Ramos (cell line): ENCODE results near the gene SPDYE3.
"Not testable (repeated sequence)": the region's sequence is repeated elsewhere in the genome, so short reads cannot be mapped to it uniquely, and the experiment has no call there.

ENCODE experiments used
- in situ Hi-C: fragments of 300-500 bp; cut with MboI; formaldehyde crosslinking; loops from one replicate; pipeline ENCODE4 v1.14.3; 2022; ENCODE audit warnings: low sequenced_read_pairs; ENCODE audit not compliant: unreplicated experiment

The SPDYE3 gene

DNA sequence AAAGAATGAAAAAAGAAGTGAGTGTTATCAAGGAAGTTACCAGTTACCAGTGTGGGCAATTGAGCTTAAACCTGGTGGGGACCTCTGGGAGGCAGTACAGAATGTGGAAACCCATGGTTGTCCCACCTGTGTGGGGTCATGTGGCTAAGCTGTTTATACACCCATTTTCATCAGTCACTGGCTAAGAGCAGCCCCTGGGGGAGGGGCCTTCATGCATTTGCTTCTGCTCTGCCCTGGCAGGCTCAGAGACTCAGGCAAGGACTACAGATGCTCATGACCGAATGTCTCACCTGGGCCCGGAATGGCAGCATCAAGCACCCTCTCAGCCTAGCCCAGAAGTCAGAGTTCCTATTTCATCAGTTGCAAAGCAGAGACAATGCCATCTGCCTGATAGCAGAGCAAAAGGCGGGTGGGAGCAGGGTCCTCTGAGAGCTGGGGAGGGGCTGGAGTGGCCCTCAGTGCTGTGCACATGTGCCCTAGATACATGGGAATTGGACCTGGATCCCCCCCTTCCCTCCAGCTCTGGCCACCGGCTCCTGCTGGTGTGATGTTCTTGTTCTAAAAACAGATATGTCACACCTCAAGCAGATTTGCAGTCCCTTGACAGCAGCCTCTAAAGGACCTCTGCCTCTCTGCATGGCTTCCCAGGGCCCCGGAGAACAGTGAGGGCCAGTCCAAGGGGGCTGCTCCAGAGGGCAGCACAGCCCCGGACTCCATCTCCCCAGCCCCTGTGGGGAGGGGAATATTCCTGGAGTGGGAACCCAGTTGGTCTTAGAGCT is 20.1 kb upstream of the SPDYE3 start:
- in situ Hi-C loops = not testable (repeated sequence)

DNA sequence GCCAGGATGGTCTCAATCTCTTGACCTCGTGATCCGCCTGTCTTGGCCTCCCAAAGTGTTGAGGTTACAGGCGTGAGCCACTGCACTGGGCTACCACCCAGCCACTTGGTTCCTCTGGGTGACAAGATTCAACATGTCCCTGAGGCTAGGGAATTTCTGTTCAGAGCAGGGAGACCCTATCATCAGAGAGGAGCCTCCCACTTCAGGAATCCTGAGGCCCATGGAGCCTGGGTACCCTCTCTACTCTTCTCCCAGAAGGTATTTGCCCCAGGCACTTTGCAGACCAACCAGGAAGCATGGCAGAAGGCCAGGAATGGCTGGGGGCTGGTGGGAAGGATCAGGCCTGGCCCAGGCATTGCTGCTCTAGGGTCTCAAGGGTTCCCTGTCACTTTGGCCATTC is 19.2 kb upstream of the SPDYE3 start:
- in situ Hi-C loops = not testable (repeated sequence)

DNA sequence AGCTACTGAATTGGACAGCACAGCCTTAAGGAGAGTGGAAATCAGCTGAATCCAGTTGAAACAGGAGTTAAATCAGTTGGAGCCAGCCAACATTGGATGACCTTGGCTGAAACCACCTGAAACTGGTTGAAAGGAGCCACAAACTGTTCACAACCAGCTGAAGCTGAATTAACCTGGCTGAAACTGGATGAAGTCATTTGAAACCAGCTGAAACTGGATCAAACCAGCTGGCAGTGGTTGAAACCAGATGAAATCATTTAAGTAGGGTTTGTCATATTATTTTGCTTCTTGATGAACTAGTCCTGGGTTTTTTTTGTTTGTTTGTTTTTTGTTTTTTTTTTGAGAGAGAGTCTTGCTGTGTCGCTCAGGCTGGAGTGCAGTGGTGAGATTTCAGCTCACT is 15.3 kb upstream of the SPDYE3 start:
- in situ Hi-C loops = not testable (repeated sequence)

- in situ Hi-C loops = not testable (repeated sequence)
These were observed 12.2 kb upstream of the SPDYE3 start for GRCh38 chr7:100295269-100295668.

DNA sequence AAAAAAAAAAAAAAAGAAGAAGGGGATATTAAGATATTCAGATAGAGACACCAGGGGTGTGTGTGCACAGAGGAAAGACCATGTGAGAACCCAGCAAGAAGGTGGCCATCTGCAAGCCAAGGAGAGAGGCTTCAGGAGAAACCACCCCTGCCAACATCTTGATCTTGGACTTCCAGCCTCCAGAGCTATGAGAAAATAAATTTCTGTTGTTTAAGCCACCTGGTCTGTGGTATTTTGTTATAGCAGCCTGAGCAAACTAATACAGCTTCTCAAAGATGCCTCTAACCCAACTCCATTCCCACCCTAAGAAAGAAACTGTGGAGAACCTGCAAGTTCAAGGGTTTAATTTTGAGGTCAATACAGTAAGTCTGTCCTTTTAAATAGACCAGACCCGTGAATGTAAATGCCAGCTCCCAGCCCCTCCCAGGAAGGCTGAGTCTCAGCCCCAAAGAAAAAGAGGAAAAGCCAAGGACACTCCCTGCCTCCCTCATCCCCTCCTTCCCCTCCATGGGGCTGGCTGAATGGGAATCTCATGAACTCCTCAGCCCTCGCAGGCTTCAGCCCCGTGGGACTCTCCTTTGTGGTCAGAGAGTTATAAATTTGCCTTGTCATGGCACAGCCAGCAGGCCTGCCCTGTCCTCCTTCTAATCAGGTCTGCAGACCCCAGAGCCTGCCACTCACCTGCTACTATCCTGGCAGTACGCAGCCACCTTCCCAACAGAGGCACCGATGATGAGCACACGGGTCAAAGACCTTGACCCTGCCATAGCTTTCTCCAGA is 9.5 kb upstream of the SPDYE3 start:
- in situ Hi-C loops = not testable (repeated sequence)

DNA sequence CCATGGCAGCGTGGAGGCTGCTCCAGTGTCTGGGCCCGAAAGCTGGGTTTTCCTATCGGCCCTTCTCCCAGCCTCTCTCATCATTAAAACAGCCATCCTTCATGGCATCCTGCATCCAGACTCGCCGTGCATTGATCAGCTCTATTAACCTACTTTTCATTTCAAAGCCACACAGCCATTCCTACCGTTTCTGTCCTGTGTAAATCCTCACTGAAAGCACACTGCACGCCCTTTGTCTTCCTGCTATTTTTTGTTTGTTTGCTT is 8.9 kb upstream of the SPDYE3 start:
- in situ Hi-C loops = not testable (repeated sequence)

- in situ Hi-C loops = not testable (repeated sequence)
These were observed 3.0 kb upstream of the SPDYE3 start for GRCh38 chr7:100304526-100304925.

DNA sequence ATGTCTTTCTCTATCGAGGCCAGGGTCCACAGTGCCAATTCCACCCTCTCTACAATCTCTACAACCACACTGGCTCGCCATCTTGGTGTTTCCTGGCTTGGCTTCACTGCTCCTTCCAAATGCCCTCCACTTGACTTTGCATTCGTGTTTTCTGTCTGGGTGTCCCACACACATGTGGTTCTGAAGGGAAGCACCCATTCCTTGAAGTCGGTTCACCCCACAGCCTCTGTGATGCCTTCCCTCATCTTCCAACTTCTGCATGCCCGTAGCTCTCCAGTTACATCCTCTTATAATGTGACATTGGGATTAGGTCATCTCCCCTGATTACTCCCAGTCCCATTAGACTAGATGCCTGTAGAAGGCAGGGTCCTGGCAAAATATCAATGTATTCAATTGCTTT is 10.8 kb downstream of the SPDYE3 start:
- in situ Hi-C loops = not testable (repeated sequence)

- in situ Hi-C loops = not testable (repeated sequence)
These were observed 14.1 kb downstream of the SPDYE3 start for GRCh38 chr7:100321648-100322047.

- in situ Hi-C loops = not testable (repeated sequence)
These were observed 16.7 kb downstream of the SPDYE3 start for GRCh38 chr7:100324194-100324593.

DNA sequence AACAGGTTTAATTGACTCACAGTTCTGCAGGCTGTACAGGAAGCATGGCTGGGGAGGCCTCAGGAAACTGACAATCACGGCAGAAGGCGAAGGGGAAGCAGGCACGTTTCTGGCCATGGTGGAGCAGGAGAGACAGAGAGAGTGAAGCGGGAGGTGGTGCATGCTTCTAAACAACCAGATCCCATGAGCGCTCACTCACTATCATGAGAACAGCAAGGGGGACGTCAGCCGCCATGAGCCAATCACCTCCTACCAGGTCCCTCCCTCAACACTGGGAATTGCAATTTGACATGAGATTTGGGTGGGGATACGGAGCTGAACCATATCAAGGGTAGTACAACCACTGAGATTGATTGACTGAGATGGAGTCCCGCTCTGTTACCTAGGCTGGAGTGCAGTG is 18.2 kb downstream of the SPDYE3 start:
- in situ Hi-C loops = not testable (repeated sequence)

DNA sequence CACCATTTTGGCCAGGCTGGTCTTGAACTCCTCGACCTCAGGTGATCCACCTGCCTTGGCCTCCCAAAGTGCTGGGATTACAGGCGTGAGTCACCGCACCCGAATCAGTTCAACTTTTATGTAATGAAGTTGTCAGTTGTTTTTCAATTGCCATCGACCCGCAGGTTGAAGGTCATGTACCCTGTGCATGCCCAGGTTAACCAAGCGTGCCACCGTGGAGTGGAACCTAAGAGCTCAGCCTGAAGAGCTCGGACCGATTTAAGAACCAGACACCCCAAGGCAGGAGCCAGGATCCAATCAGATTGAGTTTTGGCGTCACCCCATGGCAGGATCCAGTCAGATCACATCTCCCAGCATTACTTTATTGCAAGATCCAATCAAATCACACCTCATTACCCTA is 19.4 kb downstream of the SPDYE3 start:
- in situ Hi-C loops = not testable (repeated sequence)

DNA sequence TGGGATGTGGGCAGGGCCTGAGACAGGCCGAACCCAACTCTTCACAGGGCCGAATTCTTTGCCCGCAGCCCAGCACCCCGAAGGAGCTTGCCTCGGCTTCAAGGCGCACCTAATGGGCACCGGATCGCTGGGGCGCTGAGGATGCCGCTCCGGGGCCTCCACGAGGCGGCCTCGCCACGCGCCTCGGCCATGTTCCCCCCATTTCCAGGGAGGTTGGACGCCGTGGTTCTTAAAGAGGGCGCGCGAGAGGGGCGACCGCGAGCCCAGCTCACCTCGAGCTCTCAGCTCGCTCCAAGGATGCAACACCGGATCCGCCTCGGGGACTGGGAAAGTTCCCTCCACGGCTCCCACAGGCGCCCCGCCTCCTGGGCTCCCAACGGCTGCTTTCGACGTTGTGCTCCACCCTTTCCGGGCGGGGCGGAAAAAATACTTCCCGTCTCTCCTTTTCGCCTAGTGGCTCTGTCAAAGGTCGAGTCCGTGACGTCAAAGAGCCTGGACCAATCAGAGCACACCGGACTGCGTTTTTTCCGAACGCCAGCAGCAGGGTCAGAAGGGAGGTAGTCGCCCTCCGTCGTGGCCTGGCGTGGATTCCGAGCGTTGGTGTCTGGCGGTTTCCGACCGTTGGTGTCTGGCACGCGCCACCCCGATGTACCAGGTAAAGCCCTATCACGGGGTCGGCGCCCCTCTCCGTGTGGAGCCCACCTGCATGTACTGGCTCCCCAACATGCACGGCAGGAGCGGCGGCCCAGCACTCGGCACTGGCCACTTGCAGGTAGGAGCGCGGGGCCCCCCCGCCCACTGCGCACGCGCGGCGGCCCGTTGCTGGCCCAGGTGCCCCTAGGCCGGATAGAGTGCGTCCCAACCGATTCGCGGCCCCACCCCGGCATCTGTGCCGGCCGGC is 28.3 kb downstream of the SPDYE3 start:
- in situ Hi-C loops = not testable (repeated sequence)

GRCh38 chr7:100338083-100338696 is 30.7 kb downstream of the SPDYE3 start:
- in situ Hi-C loops = not testable (repeated sequence)

DNA sequence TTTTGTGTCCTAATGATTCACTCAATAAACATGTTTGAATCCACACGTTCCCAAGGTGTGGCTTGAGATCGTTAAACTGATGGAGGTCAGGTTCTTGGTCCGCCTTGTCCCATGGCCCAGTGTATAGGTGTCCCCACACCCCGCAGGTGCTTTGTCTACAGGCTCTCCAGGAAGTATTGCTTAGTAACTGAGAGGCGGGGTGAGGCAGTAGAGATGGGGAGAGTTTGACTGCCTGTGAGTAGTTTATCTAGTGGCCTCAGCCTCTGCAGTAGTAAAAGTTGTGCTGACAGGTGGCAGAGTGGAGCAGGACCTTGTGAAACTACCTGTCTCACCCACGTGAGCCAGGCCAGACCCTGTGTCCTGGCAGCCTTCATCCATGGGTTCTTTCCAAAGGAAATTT is 33.8 kb downstream of the SPDYE3 start:
- in situ Hi-C loops = not testable (repeated sequence)

DNA sequence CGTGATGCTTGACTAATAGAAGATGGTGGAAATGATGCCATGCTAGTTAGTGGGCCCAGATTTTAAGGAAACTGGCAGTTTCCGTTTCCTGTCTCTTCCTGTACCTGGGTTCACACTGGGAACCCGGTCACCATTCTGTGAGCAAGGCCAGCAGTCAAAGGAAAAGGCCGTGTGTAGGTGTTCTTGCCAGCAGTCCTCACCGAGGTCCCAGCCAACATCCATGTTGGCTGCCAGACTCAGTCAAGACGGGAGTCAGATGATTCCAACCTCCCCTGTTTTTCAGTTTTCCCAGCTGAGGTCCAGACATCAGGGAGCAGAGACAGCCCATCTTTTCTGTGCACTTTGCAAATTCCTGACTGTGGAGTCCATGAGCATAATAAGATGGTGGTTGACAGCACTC is 35.3 kb downstream of the SPDYE3 start:
- in situ Hi-C loops = no loop called here

DNA sequence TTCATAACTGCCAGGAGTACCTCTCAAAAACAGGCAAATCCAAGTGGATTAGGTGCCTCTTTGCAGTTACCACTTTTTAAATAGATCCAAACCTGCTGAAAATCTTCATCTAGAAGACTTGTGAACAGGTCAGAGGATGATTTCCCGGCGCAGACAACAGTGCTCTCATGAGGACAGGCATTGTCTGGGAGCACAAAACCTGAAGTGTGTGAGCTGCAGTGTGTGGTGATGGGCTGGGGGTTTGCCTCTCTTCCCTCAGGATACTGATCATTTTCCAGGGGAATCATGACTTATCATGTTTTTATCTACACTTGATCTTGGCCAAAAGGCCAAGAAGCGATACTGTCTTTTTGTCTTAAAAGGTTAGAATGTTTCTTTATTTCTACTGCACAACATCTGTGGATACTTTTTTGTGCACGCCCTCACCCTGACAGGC is 36.6 kb downstream of the SPDYE3 start:
- in situ Hi-C loops = not testable (repeated sequence)

GRCh38 chr7:100344560-100345287 is 37.2 kb downstream of the SPDYE3 start:
- in situ Hi-C loops = not testable (repeated sequence)

DNA sequence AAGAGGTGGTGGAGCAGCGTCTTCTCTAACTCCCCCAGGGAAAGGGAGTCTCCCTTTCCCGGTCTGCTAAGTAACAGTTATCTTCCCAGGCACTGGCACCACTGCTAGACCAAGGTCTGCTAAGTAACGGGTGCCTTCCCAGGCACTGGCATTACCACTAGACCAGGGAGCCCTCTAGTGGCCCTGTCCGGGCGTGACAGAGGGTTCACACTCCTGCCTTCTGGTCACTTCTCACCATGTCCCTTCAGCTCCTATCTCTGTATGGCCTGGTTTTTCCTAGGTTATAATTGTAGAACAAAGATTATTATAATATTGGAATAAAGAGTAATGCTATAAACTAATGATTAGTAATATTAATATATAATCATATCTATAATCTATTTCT is 37.8 kb downstream of the SPDYE3 start:
- in situ Hi-C loops = not testable (repeated sequence)

GRCh38 chr7:100346921-100347320 is 39.4 kb downstream of the SPDYE3 start:
- in situ Hi-C loops = no loop called here
